B cell (primary cell): Measurements from ENCODE around the gene BYSL. TPM values are rescaled to one million over a fixed set of nuclear protein-coding genes. Genes with fewer than 3 reads are reported as not detected.

Source experiments
- ATAC-seq: fragments of 200-7000 bp; cut with Tn5 transposase; one replicate; pipeline ENCODE4 v1.10.0; 2021; ENCODE audit warnings: low read depth, mild to moderate bottlenecking, moderate number of reproducible peaks, moderate library complexity
- CTCF ChIA-PET: fragments of 350-600 bp; sonication (Branson Sonifier 250); formaldehyde crosslinking; loops from one replicate; lab custom pipeline; 2021; ENCODE audit warnings: antibody characterized with exemption, inconsistent platforms; lab: Charles Lee
- POLR2A ChIA-PET: fragments of 350-600 bp; sonication (Branson Sonifier 250); formaldehyde crosslinking; loops from one replicate; lab custom pipeline; 2021; ENCODE audit warnings: antibody characterized with exemption; lab: Charles Lee
- DNase-seq: peaks from one replicate; pipeline ENCODE4 v3.0.0; 2013
- H2AFZ ChIP-seq: 2 replicates; pipeline ENCODE4 v1.6.1; 2012; ENCODE audit warnings: mild to moderate bottlenecking, low read depth, low read length; ENCODE audit not compliant: insufficient read depth, poor library complexity, severe bottlenecking
- H3K27ac ChIP-seq, 2 donors: 1 replicate in 1 of 2; 2 replicates in 1 of 2; pipeline ENCODE4 v1.5.1; 2012 to 2013; ENCODE audit warnings: low read length in 2 of 2, mild to moderate bottlenecking in 2 of 2, moderate library complexity in 1 of 2
- H3K27me3 ChIP-seq, 4 experiments: fragments of 200-600 bp in 1 of 4; sonication (generic) in 1 of 4; replicated peaks in 1 of 4; 1 replicate in 2 of 4; 2 replicates in 2 of 4; pipeline versions ENCODE4 v1.6.1 to v1.7.0; 2013 to 2016; ENCODE audit warnings: low read length in 3 of 4, mild to moderate bottlenecking in 2 of 4, mixed read lengths in 1 of 4, moderate library complexity in 1 of 4; ENCODE audit not compliant: insufficient read depth in 4 of 4, control insufficient read depth in 3 of 4; ENCODE audit errors: control extremely low read depth in 1 of 4
- H3K36me3 ChIP-seq, 2 experiments: replicated peaks in 1 of 2; 1 replicate in 1 of 2; 2 replicates in 1 of 2; pipeline versions ENCODE4 v1.6.1 to v1.7.1; 2013; ENCODE audit warnings: low read length in 1 of 2; ENCODE audit not compliant: insufficient read depth in 2 of 2, control insufficient read depth in 1 of 2; ENCODE audit errors: control extremely low read depth in 1 of 2, extremely low read depth in 1 of 2
- H3K4me1 ChIP-seq, 2 donors: fragments of 200-600 bp in 1 of 2; sonication (generic) in 1 of 2; 1 replicate in 1 of 2; 2 replicates in 1 of 2; pipeline versions ENCODE4 v1.5.1 to v1.6.1; 2013 to 2017; ENCODE audit warnings: low read length in 2 of 2; ENCODE audit not compliant: control insufficient read depth in 2 of 2, insufficient read depth in 2 of 2
- H3K4me2 ChIP-seq: replicated peaks from 2 replicates; pipeline ENCODE3; 2012; ENCODE audit warnings: mild to moderate bottlenecking, low read depth, low read length; ENCODE audit not compliant: poor library complexity, severe bottlenecking
- H3K4me3 ChIP-seq, 5 experiments: fragments of 200-600 bp in 1 of 5; sonication (generic) in 1 of 5; 1 replicate in 3 of 5; 2 replicates in 2 of 5; pipeline versions ENCODE4 v1.5.1 to v1.7.0; 2011 to 2016; ENCODE audit warnings: low read length in 4 of 5, mild to moderate bottlenecking in 4 of 5, low read depth in 2 of 5, control low read depth in 1 of 5, moderate library complexity in 1 of 5; ENCODE audit not compliant: insufficient read depth in 1 of 5; ENCODE audit errors: control extremely low read depth in 1 of 5, extremely low read depth in 1 of 5
- H3K79me2 ChIP-seq: fragments of 200-600 bp; sonication (generic); one replicate; pipeline ENCODE4 v1.6.0; 2016; ENCODE audit warnings: low read length; ENCODE audit not compliant: control insufficient read depth, insufficient read depth
- H3K9ac ChIP-seq: fragments of 200-600 bp; sonication (generic); 2 replicates; pipeline ENCODE4 v1.6.1; 2017; ENCODE audit warnings: mild to moderate bottlenecking, low read length, moderate library complexity
- H3K9me3 ChIP-seq, 3 donors: one replicate each; pipeline versions ENCODE4 v1.6.1 to v1.7.1; 2013; ENCODE audit warnings: low read length in 2 of 3; ENCODE audit not compliant: control insufficient read depth in 2 of 3, insufficient read depth in 1 of 3; ENCODE audit errors: control extremely low read depth in 1 of 3
- H4K20me1 ChIP-seq: 2 replicates; pipeline ENCODE4 v1.6.0; 2012; ENCODE audit warnings: mild to moderate bottlenecking, low read length; ENCODE audit not compliant: insufficient read depth, control insufficient read depth, poor library complexity, severe bottlenecking
- H3K27ac Mint-ChIP-seq: one replicate; pipeline ENCODE4 v1.8.0; 2021; ENCODE audit warnings: mixed read lengths
- H3K27me3 Mint-ChIP-seq: one replicate; pipeline ENCODE4 v1.8.0; 2021; ENCODE audit warnings: mixed read lengths
- H3K4me1 Mint-ChIP-seq: one replicate; pipeline ENCODE4 v1.8.0; 2021; ENCODE audit warnings: mixed read lengths
- H3K4me3 Mint-ChIP-seq: one replicate; pipeline ENCODE4 v1.8.0; 2021; ENCODE audit warnings: mixed read lengths
- H3K9me3 Mint-ChIP-seq: one replicate; pipeline ENCODE4 v1.8.0; 2022; ENCODE audit warnings: mixed read lengths; ENCODE audit not compliant: insufficient read depth
- EZH2 ChIP-seq: IDR thresholded peaks from 2 replicates; pipeline ENCODE4 v1.6.1; 2012; ENCODE audit warnings: borderline replicate concordance, low read depth, mild to moderate bottlenecking, moderate library complexity, low read length; ENCODE audit not compliant: insufficient read depth, poor library complexity, severe bottlenecking
- WGBS: methylation state at CpG from one replicate; pipeline ENCODE4 v1.1.5; 2013; ENCODE audit warnings: missing lambda C conversion rate; ENCODE audit not compliant: insufficient coverage; 5-methylcytosine and 5-hydroxymethylcytosine counted together
- intact Hi-C: fragments of 100-400 bp; cut with micrococcal nuclease; formaldehyde crosslinking; loops from one replicate; pipeline ENCODE4 v1.10.0; 2022
- polyA plus RNA-seq: library from polyadenylated mRNA; depleted of rRNA; stranded (reverse); fragments of >200 nt; gene quantifications from 2 replicates; pipeline ENCODE4 v1.2.3, GENCODE V29; 2012
- total RNA-seq, 2 donors: library from RNA; stranded (reverse); fragments of 120-200 nt in 1 of 2; gene quantifications; 1 replicate in 1 of 2; 2 replicates in 1 of 2; pipeline versions ENCODE4 v1.2.3 to v1.2.4, GENCODE V29; 2013 to 2022
- TF ChIP-seq, protein P1 (sequence below): fragments of 200-600 bp; IDR thresholded peaks from one replicate; pipeline ENCODE4 v1.8.0; 2022; ENCODE audit warnings: antibody characterized with exemption, mild to moderate bottlenecking

BYSL gene
- total and polyA plus RNA-seq, 2 donors (not counting 1 experiment from before 2014, with no cell fraction given) = 6.0 to 11.1 TPM

GRCh38 chr6:41934278-41935192 is 13.2 kb downstream of the BYSL start:
- H3K4me1 ChIP-seq = peaks cover 48 to 53% of the 10 kb centered on the region in 2 donors
- H4K20me1 ChIP-seq = peaks cover 84% of the 10 kb centered on the region
- WGBS = 0% methylated on average over 1 of the region's 7 CpGs

More at GRCh38 chr6:41934278-41935192, 13.2 kb downstream of the BYSL start:
- Histone ChIP-seq H3K36me3 (peaks cover 3 to 67% of the 10 kb centered on the region in 2 experiments), H3K4me2 (peak overlapping the region; percentile 5), H2AFZ (no peak overlapping the region), H3K27ac (peak overlapping the region in 1 of 2 donors; percentile 59), H3K9ac (no peak overlapping the region), H3K79me2 (peaks cover 50% of the 10 kb centered on the region), H3K4me3 (no peak overlapping the region), H3K27me3 (no peaks in the 10 kb centered on the region), H3K9me3 (no peaks in the 10 kb centered on the region)
- Mint-ChIP-seq H3K4me1 (peaks cover 51% of the 10 kb centered on the region), H3K27me3 (no peaks in the 10 kb centered on the region), H3K4me3 (peak overlapping the region; percentile 17), H3K27ac (peak overlapping the region; percentile 87), H3K9me3 (no peaks in the 10 kb centered on the region)
- ATAC-seq (no peak), DNase-seq (no peak)
- ChIA-PET CTCF (interaction anchor here (1.0 to 12.5 kb wide), 5 partner anchors 13 to 148 kb away, joined by 4 to 263 read pairs (median 9); partner anchors contain the start of genes BYSL, MED20, TAF8 and TOMM6), POLR2A (interaction anchor here (0.7 kb wide), 1 partner anchor 208 kb away, joined by 3 read pairs; the partner anchor contains the start of gene C6orf132)
- no peak for TF ChIP-seq EZH2
- TF ChIP-seq, protein P1, sequence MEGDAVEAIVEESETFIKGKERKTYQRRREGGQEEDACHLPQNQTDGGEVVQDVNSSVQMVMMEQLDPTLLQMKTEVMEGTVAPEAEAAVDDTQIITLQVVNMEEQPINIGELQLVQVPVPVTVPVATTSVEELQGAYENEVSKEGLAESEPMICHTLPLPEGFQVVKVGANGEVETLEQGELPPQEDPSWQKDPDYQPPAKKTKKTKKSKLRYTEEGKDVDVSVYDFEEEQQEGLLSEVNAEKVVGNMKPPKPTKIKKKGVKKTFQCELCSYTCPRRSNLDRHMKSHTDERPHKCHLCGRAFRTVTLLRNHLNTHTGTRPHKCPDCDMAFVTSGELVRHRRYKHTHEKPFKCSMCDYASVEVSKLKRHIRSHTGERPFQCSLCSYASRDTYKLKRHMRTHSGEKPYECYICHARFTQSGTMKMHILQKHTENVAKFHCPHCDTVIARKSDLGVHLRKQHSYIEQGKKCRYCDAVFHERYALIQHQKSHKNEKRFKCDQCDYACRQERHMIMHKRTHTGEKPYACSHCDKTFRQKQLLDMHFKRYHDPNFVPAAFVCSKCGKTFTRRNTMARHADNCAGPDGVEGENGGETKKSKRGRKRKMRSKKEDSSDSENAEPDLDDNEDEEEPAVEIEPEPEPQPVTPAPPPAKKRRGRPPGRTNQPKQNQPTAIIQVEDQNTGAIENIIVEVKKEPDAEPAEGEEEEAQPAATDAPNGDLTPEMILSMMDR = no peak
- intact Hi-C loops = no loop called here
